ENCODE results near the gene RNF150. TPM values are rescaled to one million over a fixed set of nuclear protein-coding genes. Genes with fewer than 3 reads are reported as not detected.

The RNF150 gene
- total RNA-seq, 1 experiment from 2014 or later, result 0.14 TPM

GRCh38 chr4:141119071-141119470 lies 14.2 kb downstream of the RNF150 start:
- CTCF ChIA-PET, result no interaction called here
- intact Hi-C loops (cut with micrococcal nuclease; ENCODE audit: unreplicated experiment), result no loop called here
- BruUV-seq (replicated peaks), result no TSS peak

DNA sequence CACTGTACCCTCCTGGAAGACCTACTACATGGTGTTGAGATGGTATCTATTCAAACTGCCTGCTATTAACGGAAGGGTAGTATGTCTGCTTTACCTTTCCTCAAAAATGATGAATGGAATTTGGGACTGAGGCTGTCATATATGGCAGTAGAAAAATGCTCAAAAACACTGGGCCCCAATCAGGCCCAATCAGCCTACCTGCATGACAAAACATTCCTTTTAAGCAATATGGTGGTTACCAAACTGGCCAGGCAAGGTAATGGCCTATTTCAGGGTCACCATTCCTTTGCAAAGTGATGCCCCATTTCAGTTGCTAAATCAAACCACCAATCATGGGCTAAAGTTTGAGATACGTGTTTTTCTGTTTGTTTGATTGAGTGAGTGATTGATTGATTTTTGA lies 14.9 kb downstream of the RNF150 start:
- no TSS peak for BruUV-seq (replicated peaks)
- no peak overlapping the region for H3K4me3 ChIP-seq (ENCODE audit: low read depth, low read length)
- H3K4me3 Mint-ChIP-seq (ENCODE audit: unreplicated experiment), result no peak overlapping the region
- TF ChIP-seq, protein P1, sequence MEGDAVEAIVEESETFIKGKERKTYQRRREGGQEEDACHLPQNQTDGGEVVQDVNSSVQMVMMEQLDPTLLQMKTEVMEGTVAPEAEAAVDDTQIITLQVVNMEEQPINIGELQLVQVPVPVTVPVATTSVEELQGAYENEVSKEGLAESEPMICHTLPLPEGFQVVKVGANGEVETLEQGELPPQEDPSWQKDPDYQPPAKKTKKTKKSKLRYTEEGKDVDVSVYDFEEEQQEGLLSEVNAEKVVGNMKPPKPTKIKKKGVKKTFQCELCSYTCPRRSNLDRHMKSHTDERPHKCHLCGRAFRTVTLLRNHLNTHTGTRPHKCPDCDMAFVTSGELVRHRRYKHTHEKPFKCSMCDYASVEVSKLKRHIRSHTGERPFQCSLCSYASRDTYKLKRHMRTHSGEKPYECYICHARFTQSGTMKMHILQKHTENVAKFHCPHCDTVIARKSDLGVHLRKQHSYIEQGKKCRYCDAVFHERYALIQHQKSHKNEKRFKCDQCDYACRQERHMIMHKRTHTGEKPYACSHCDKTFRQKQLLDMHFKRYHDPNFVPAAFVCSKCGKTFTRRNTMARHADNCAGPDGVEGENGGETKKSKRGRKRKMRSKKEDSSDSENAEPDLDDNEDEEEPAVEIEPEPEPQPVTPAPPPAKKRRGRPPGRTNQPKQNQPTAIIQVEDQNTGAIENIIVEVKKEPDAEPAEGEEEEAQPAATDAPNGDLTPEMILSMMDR (IDR thresholded peaks at IDR 0.05; ENCODE audit: insufficient read depth in 1 of 2, low read depth in 1 of 2, low read length in 1 of 2, severe bottlenecking in 1 of 2, unreplicated experiment in 1 of 2), result no peak
- no peaks in the 10 kb centered on the region for H3K9me3 Mint-ChIP-seq (ENCODE audit: unreplicated experiment)
- CTCF ChIA-PET, result no interaction called here
- H3K27me3 ChIP-seq (replicated peaks; ENCODE audit: control insufficient read depth, insufficient read depth, low read length), result no peaks in the 10 kb centered on the region
- no peak for DNase-seq
- H3K36me3 ChIP-seq (ENCODE audit: control insufficient read depth, insufficient read depth, low read length), result no peaks in the 10 kb centered on the region
- intact Hi-C loops (cut with micrococcal nuclease; ENCODE audit: unreplicated experiment), result no loop called here
- peaks cover 9% of the 10 kb centered on the region for H3K27me3 Mint-ChIP-seq (ENCODE audit: insufficient read depth, unreplicated experiment)
- no peak overlapping the region for H3K27ac Mint-ChIP-seq (ENCODE audit: unreplicated experiment)
- no peaks in the 10 kb centered on the region for H3K4me1 Mint-ChIP-seq (ENCODE audit: low read depth, unreplicated experiment)
- H3K4me1 ChIP-seq, result no peaks in the 10 kb centered on the region
- POLR2A ChIA-PET, result no interaction called here
- H3K9me3 ChIP-seq, result no peaks in the 10 kb centered on the region
- H3K36me3 Mint-ChIP-seq (ENCODE audit: insufficient read depth, unreplicated experiment), result no peaks in the 10 kb centered on the region

More at GRCh38 chr4:141119071-141119470, 14.2 kb downstream of the RNF150 start:
- Histone ChIP-seq H3K4me1 (no peaks in the 10 kb centered on the region), H3K27me3 (replicated peaks; ENCODE audit: control insufficient read depth, insufficient read depth, low read length) (no peaks in the 10 kb centered on the region), H3K4me3 (ENCODE audit: low read depth, low read length) (no peak overlapping the region), H3K9me3 (no peaks in the 10 kb centered on the region), H3K36me3 (ENCODE audit: control insufficient read depth, insufficient read depth, low read length) (no peaks in the 10 kb centered on the region)
- H3K4me1 Mint-ChIP-seq (ENCODE audit: low read depth, unreplicated experiment), result no peaks in the 10 kb centered on the region
- no peak overlapping the region for H3K27ac Mint-ChIP-seq (ENCODE audit: unreplicated experiment)
- DNase-seq, result no peak
- no peak overlapping the region for H3K4me3 Mint-ChIP-seq (ENCODE audit: unreplicated experiment)
- H3K27me3 Mint-ChIP-seq (ENCODE audit: insufficient read depth, unreplicated experiment), result peaks cover 4% of the 10 kb centered on the region
- POLR2A ChIA-PET, result no interaction called here
- H3K9me3 Mint-ChIP-seq (ENCODE audit: unreplicated experiment), result no peaks in the 10 kb centered on the region
- H3K36me3 Mint-ChIP-seq (ENCODE audit: insufficient read depth, unreplicated experiment), result no peaks in the 10 kb centered on the region
- TF ChIP-seq, protein P1 (IDR thresholded peaks at IDR 0.05; ENCODE audit: insufficient read depth in 1 of 2, low read depth in 1 of 2, low read length in 1 of 2, severe bottlenecking in 1 of 2, unreplicated experiment in 1 of 2), result no peak

DNA sequence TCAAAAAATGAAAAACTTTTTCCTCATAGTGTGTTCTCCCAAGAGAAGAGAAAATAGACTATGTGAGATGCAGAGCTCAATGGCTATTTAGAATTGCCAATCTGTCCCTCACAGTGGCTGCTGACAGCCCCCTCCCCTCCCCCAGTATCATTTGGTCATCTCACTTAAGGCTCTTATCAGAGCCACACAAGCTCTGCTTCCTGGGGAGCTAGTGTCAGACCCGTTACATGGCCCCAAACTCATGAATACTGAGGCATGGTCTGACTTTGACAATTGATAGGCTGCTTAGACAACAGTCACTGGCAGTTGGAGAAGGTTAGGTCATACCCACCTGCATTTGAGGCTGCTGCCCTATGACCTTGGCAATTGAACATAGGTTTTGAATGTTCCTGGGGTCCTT lies 15.3 kb downstream of the RNF150 start:
- Mint-ChIP-seq H3K27me3 (ENCODE audit: insufficient read depth, unreplicated experiment) (peaks cover 11% of the 10 kb centered on the region), H3K27ac (ENCODE audit: unreplicated experiment) (no peak overlapping the region), H3K9me3 (ENCODE audit: unreplicated experiment) (no peaks in the 10 kb centered on the region), H3K4me3 (ENCODE audit: unreplicated experiment) (no peak overlapping the region), H3K4me1 (ENCODE audit: low read depth, unreplicated experiment) (no peaks in the 10 kb centered on the region), H3K36me3 (ENCODE audit: insufficient read depth, unreplicated experiment) (no peaks in the 10 kb centered on the region)
- no peak overlapping the region for H3K4me3 ChIP-seq (ENCODE audit: low read depth, low read length)
- ChIA-PET POLR2A (no interaction called here), CTCF (no interaction called here)
- H3K27me3 ChIP-seq (replicated peaks; ENCODE audit: control insufficient read depth, insufficient read depth, low read length), result no peaks in the 10 kb centered on the region
- intact Hi-C loops (cut with micrococcal nuclease; ENCODE audit: unreplicated experiment), result no loop called here
- no peak for DNase-seq
- no peaks in the 10 kb centered on the region for H3K9me3 ChIP-seq
- no peaks in the 10 kb centered on the region for H3K36me3 ChIP-seq (ENCODE audit: control insufficient read depth, insufficient read depth, low read length)
- TF ChIP-seq, protein P1 (IDR thresholded peaks at IDR 0.05; ENCODE audit: insufficient read depth in 1 of 2, low read depth in 1 of 2, low read length in 1 of 2, severe bottlenecking in 1 of 2, unreplicated experiment in 1 of 2), result no peak
- no peaks in the 10 kb centered on the region for H3K4me1 ChIP-seq
- no TSS peak for BruUV-seq (replicated peaks)

Measured in Caco-2 (cell line).